ENCODE results near the gene MCUR1. TPM values are rescaled to one million over a fixed set of nuclear protein-coding genes. Genes with fewer than 3 reads are reported as not detected.

The MCUR1 gene
- total RNA-seq, 1 experiment from 2014 or later: 35.4 TPM

- H3K4ac ChIP-seq (ENCODE audit: low read depth, low read length): no peak overlapping the region
- Mint-ChIP-seq H3K27ac (no peak overlapping the region), H3K4me1 (peaks cover 10 to 13% of the 10 kb centered on the region in 2 experiments), H3K36me3 (ENCODE audit: insufficient read depth in 1 of 3, low read depth in 3 of 3) (peaks cover 0 to 6% (median 3%) of the 10 kb centered on the region in 3 experiments; a peak in 1 of 7 replicates), H3K27me3 (ENCODE audit: low read depth) (no peaks in the 10 kb centered on the region; the same call in 1 of the 2 replicates), H3K9me3 (no peaks in the 10 kb centered on the region; a peak in 3 of 5 replicates), H3K4me3 (no peak overlapping the region)
- H3K79me1 ChIP-seq (ENCODE audit: insufficient read depth, low read depth, low read length, poor library complexity, severe bottlenecking): no peaks in the 10 kb centered on the region
- H3K23ac ChIP-seq (ENCODE audit: insufficient read length, low read depth, low read length): no peak overlapping the region
- H3K4me2 ChIP-seq (ENCODE audit: insufficient read depth, insufficient read length, low read length): no peak overlapping the region
- no peak overlapping the region for H3K56ac ChIP-seq (ENCODE audit: insufficient read length, low read depth, low read length)
- WGBS (ENCODE audit: extremely low coverage, insufficient read length, low lambda C conversion rate): no CpG with 5 or more reads among the region's 5 CpGs
- no peak overlapping the region for H3K14ac ChIP-seq (ENCODE audit: insufficient read depth, low read length)
- no peak overlapping the region for H3T11ph ChIP-seq (ENCODE audit: low read length)
- H3K23me2 ChIP-seq (ENCODE audit: insufficient read length, low read depth, low read length, poor library complexity, severe bottlenecking): no peaks in the 10 kb centered on the region
- no peak overlapping the region for H3K9ac ChIP-seq (ENCODE audit: extremely low read depth, insufficient read length, low read length)
- no peaks in the 10 kb centered on the region for H4K20me1 ChIP-seq (ENCODE audit: control insufficient read depth, insufficient read depth, insufficient read length)
- H3K79me2 ChIP-seq (ENCODE audit: insufficient read depth, low read length): no peaks in the 10 kb centered on the region
- no peak overlapping the region for H2BK20ac ChIP-seq (ENCODE audit: low read depth, low read length, poor library complexity, severe bottlenecking)
- no peak overlapping the region for H4K91ac ChIP-seq (ENCODE audit: insufficient read length, low read depth, low read length)
- H3K4me1 ChIP-seq (ENCODE audit: insufficient read depth, low read length): no peaks in the 10 kb centered on the region; the same call in 1 of the 2 replicates
- no peaks in the 10 kb centered on the region for H3K27me3 ChIP-seq (ENCODE audit: insufficient read depth, low read length)
- no peak for DNase-seq
- TF ChIP-seq CTCF (conservative IDR thresholded peaks at IDR 0.05): no peak
- H3K27ac ChIP-seq (ENCODE audit: insufficient read length, low read depth, low read length): no peak overlapping the region
- no peak overlapping the region for H2BK15ac ChIP-seq (ENCODE audit: low read depth, low read length)
- no peak overlapping the region for H3K18ac ChIP-seq (ENCODE audit: insufficient read length, low read depth, low read length)
- H2AK5ac ChIP-seq (ENCODE audit: insufficient read length, low read length): no peak overlapping the region
- H2BK120ac ChIP-seq (ENCODE audit: low read depth, low read length, poor library complexity, severe bottlenecking): no peak overlapping the region
- H2AFZ ChIP-seq (ENCODE audit: low read length): no peak overlapping the region
- no peak overlapping the region for H2BK5ac ChIP-seq (ENCODE audit: insufficient read length, low read length)
- no peak overlapping the region for H4K8ac ChIP-seq (replicated peaks; ENCODE audit: insufficient read length, low read depth, low read length)
- H4K5ac ChIP-seq (ENCODE audit: insufficient read length, low read depth, low read length): no peak overlapping the region
- H2BK12ac ChIP-seq (ENCODE audit: insufficient read length, low read depth, low read length): no peak overlapping the region
- H3K9me3 ChIP-seq (ENCODE audit: control insufficient read depth, low read depth, low read length): no peaks in the 10 kb centered on the region
Measured at GRCh38 chr6:13853871-13854270, 39.5 kb upstream of the MCUR1 start.
